GM19328 (cell line): ENCODE results near the gene APOBEC3G.

Experiments used
- ATAC-seq: cut with Tn5 transposase; IDR thresholded peaks from one replicate; pipeline ENCODE4 v1.9.1; 2021; ENCODE audit warnings: mild to moderate bottlenecking, moderate library complexity; ENCODE audit not compliant: unreplicated experiment

Gene APOBEC3G

DNA sequence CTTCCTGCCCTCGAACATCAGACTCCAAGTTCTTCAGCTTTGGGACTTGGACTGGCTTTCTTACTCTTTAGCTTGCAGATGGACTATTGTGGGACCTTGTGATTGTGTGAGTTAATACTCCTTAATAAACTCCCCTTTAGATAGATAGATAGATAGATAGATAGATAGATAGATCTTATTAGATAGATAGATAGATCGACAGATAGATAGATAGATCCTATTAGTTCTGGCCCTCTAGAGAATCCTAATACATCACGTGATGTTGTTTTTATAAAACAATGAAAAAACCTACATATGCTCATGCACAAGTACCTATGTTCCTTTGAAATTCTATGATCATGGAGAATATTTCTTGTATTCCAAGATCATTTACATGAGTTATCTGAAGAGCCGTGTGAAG lies 43.9 kb downstream of the APOBEC3G start:
- ATAC-seq: no peak

DNA sequence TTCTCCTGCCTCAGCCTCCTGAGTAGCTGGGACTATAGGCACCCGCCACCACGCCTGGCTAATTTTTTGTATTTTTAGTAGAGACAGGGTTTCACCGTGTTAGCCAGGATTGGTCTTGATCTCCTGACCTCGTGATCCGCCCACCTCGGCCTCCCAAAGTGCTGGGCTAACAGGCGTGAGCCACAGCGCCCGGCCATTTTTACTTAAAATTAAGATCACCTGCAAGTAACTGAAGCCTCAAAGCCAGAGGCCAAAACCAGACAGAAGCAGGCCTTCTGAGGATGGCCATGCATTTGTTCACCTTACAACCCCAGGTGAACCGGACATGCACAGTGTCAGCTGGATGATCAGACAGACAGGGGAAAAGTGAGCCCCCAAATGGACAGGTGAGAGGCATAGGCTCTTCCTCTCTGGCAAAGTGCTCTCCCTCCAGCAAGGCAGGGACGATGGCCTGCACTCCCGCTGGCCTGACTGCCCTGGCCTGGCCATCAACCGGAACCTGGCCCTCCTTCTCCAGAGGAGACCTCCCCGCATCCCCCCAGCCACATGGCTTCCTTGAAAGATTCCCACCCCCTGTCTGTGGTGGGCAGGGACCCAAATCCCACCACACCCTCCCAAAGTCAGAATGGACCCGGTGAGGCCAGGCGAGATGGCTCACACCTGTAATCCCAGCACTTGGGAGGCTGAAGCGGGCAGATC lies 45.8 kb downstream of the APOBEC3G start:
- no peak for ATAC-seq

DNA sequence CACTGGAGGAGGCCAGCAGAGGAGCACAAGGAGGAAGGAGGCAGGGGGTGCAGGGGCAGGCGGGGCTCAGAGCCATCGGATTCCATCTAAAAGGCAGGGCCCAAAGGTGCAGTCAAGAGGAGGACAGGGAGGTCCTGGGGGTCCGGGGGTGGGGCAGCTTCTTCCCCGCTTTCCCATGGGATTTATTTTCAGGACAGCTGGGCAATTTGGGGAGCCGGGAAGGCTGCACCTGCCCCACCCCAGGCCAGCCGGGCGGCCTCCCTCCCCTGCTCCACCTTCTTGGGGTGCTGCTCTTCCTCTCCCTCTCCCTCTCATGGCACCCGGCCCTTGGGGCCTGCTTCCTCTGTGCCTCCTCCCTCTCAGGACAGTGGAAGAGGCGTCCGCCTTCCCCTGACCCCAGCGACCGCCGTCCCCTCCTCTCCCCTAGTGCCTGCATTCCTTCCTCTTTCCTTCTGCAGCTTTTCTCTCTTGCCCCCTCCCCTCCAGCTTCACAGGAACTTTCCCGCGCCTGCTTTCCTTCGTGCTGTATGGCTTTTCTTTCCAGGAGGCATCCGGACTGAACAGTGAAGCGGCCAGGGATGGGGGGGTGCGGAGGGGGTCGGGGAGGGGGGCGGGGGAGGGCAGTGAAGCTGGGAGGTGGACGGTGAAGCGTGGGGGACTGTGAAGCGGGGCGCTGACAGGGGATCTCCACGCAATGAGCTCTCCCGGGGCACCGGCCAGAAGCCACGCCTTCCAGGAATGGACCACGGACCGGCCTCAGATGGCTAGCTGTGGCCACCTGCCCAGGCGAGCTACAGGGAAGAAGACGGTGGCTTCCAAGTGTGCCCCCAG lies 46.9 kb downstream of the APOBEC3G start:
- no peak for ATAC-seq

DNA sequence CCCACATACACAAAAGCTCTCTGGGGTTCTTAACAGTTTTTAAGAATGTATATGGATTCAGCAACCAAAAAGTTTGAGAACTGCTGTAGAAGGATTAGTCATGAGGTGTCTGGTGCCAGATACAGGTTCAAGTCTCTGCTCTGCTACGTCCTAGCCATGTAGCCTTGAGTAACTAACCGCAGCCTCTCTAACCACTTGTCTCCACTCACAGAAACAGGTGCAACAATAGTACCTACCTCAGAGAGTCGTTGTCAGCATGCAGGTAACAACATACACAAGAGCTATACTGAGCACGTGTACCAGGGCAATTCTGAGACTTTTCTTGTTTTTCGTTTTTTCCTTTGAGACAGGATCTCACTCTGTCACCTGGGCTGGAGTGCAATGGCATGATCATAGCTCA lies 48.5 kb downstream of the APOBEC3G start:
- no peak for ATAC-seq

DNA sequence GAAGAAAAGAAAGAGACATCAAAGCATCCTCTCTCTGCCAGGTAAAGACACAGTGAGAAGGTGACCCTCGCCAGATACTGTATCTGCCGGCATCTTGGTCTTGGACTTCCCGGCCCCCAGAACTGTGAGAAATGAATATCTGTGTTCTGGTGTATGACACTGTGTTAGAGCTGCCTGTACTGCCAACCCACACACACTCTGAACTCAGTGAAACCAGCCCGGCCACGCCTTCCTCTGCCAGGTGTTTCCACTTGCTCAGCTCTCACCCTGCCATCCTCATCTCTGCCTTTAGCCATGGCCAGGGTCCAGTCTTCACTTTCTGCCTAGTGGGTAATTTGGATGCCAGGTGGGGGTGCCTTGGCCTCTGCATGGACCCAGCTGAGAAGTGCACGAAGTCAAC lies 51.4 kb downstream of the APOBEC3G start:
- ATAC-seq: no peak

DNA sequence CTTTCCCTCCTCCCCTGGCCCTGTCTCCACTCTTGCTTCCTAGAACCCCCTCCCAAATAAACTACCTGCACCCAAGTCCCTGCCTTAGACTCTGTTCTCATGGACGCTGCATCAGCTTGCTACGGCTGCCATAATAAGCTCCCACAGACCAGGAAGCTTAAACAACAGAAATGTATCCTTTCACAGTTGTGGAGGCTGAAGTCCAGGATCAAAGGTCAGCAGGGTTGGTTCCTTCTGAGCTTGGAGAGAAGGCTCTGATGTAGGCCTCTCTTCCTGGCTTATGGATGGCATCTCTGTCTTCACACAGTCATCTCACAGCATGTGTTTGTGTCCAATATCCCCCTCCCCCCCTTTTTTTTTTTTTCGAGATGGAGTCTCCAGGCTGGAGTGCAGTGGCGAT lies 52.0 kb downstream of the APOBEC3G start:
- ATAC-seq: no peak

DNA sequence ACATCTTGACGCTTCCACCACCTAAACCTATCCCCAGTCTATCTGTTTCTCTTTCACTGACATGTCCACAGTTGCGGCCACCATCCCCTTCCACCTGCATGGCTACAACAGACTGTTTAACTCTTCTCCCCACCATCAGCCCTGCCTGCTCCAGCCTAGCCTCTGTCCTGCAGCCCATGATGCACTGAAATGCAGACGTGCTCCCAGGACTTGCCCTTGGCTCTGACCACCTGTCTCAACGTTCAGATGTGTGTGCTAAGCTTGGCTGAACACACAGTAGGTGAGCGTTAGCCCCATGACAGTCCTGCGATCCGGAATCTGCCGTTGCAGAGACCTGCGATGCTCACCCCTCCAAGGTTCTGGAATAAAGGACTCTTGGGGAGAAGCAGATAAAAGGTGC lies 52.7 kb downstream of the APOBEC3G start:
- no peak for ATAC-seq

DNA sequence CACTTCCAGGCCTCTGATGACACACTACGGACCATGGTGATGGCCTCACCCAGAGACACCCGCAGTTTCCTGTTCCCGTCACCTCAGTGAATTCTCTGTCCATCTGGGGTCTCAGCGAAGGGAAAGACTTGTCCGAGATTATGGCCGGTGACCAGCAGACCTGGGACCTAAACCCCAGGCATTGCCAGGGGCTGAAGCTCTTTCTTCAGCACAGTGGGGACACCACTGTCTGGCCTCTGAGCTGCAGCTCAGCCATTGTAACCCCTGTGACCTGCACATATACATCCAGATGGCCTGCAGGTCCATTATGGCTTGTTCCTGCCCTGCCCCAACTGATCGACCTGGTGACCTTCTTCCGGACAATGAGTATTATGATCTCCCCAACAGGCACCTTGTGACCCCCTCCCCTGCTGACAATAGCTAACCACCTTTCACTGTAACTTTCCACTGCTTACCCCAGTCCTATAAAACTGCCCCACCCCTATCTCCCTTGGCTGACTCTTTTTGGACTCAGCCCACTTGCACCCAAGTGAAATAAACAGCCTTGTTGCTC lies 53.2 kb downstream of the APOBEC3G start:
- ATAC-seq: no peak

DNA sequence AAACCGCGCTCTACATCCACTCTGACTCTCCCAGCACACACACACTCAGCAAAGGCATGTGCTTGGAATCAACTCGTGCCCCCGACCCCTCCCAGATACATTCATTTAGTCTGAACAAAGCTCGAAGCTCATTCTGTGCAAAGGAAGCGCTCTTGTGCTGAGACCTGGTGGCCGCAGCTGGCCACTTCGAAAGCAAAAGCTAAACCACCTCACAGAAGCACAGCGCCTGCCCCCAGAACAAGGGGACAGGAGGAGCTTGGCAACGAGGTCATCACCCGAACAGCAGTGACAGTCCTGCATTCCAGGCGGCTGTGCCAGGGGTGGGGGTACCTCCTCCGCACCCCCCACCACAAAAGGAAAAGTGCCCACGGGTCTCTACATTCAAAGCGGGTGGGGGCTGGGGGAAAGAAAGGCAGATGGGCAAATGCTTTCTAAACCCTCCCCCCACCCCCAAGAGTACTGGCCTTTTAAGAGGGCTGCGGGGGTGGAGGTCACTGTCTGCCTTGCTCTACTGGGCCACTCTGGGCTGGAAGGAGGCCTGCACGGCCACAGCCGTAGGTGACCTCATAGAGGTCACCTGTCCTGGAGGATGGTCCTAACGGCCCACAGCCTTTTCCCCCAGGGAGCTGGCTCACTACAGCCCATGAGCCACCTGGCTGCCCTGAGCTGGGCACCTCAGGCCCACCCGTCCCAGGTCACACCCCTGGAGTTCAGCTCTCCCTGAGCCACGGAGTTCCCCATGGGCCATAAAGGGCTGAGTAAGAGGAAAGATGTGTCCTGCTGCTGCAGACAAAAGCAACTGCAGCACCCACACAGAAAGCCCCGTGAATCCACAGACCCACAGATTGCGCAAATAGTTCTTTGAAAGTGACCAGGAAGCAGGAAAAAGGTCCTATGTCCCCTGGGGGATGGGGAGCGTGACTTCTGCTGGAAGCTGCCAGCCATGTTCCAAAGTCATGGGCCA lies 54.1 kb downstream of the APOBEC3G start:
- ATAC-seq: no peak

DNA sequence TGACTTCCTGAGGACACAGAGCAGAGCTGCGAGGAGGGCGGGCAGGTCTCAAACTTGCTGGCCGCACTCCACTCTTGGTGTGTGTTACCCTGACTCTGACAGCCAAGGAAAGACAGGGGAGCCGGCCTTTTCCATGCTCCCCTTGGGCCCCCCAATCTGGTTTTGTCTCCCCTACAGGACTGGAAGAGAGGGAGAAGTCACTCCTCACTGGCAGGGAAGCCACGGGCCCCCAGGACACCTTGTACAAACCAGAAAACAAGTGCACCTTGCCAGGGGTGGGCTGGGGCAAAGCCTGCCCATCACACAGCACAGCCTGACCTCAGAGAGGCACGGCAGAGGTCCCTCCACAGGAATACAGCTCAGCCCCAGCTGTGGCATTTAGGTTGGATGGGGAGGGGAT lies 55.2 kb downstream of the APOBEC3G start:
- ATAC-seq: no peak

DNA sequence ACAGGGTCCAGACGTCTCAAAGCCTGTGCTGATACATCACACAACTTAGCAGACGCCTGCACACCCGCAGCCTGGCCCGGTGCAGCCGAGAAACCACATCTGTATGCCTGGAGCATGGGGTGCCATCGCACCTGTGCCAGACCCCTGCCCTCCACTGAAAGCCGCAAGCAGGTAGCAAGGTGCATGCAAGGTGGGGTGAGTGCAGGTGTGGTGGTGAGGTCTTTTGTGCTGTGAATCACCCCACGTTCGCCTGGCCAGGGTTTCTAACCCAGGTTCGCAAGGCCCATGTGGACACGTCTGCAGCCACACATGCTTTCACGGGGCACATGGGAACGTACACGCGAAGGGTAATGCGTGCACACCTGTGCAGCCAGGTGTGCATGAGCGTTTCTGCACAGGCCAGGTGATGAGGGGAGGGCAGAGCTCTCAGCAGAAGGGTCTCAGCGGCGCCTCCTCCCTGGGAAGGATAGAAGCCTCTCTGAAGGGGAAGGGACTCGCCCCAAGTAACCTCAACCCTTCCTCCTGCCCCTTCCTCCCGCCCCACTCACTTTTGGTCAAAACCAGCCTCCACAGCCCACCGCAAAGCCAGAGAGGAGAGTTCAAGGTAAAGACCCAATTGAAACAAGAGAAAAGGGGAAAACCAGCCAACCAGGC lies 55.9 kb downstream of the APOBEC3G start:
- ATAC-seq: no peak

DNA sequence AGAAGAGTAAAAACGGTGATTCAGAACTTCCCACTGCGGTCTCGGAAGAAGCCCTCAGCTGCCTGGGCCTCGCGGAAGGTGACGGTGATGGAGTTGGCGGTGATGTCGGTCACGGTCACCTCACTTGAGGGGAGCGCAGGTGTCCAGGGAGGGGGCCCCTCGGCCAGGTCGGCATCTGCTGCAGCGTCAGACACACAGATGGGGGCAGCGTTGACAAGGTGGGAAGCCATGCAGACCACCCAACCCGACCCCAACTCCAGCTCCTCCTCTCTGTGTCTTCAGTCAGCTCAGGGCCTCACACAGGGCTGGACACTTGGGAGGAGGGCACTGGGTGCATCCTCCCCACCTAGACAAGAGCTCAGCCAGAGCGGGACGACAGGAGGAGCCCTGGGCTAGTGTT lies 56.8 kb downstream of the APOBEC3G start:
- no peak for ATAC-seq

DNA sequence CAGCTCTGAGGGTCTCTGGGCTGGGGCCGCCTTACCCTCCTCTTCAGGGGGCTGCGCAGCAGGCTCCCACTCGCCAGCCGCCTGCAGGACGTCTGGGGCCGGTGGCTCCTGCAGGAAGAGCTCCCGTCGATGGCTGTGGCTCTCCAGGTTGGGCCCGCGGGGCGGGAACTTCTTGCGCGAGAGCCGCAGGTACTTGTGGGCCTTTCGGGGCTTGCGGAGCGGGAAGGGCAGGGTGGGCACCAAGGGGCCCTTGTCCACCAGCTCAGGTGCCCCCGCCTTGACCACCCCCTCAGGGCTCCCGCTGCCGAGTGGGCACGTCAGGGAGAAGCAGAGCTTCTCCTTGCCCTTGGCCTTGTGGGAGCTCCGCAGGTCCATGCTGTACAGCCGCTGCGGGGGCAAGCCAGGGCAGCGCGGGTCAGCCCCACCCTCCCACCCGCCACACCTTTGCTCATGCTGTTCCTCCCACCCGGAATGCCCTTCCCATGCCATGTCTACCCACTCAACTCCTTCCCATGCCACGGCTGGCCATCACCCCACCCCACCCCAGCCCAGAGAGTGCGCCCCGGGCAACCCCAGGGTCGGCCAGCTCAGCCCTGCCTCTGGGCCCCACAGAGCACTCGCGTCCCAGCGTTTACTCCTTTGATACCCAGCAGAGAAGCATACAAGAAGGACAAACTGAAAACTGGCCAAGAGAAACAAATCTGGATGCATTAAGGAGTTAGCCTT lies 57.5 kb downstream of the APOBEC3G start:
- no peak for ATAC-seq

DNA sequence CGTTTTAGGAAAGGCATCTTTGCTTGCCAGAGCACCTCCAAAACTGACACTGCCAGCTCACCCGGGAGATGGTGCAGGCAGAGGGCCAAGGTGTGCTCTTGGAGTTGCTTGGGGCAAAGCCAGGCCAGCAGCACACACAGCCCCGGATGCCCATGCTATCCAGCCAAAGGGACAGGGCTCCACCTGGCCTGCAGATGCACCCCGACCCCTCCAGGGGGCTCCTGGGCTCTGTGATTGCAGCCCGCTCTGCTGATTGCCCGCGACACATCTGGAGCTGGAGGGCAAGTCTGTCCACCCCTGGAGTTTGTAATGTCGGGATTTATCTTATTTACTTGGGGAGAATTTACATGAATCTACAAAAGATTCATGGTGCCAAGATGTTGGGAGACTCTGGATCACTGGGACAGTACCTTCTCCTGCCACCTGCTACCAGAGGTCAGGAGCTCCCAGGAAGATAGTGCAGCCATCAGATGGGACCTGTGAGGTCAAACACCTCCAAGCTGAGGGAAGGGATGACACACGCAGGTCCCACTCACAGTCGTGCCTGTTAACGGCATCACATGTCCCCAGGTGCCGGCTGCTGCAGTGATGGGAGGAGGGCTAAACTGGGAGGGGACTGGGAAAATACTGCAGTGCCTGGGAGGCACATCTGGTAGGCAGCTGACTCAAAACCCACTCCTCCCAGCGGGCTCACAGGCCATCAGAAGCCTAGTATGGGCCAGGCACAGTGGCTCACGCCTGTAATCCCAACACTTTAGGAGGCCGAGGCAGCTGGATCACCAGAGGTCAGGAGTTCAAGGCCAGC lies 58.2 kb downstream of the APOBEC3G start:
- no peak for ATAC-seq

DNA sequence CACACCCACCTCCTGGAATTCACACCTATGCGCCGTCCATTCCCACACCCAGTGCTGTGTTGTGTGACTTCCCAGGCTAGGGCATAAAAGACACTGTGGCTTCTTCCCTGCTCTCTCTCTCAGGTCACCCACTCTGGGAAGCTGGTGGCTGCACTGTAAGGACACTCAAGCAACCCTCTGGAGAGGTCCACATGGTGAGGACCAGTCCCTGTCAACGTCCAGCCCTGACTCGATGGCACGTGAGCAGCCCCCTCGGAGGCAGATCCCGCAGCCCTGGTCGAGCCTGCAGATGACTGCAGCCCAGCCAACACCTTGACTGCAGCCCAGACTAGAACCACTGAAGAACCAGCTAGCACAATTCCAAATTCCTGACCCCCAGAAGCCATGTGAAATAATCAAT lies 59.2 kb downstream of the APOBEC3G start:
- ATAC-seq: no peak
